RKO (cell line): ENCODE data around the gene IPO13.

ENCODE experiments used
- DNase-seq: peaks from one replicate; pipeline ENCODE4 v3.0.0-alpha.2; 2016; ENCODE audit warnings: low spot score

Gene IPO13

GRCh38 chr1:43949678-43950077 is 2.9 kb downstream of the IPO13 start:
- no peak for DNase-seq

GRCh38 chr1:43951021-43951985 is 4.6 kb downstream of the IPO13 start:
- DNase-seq, result no peak

- no peak for DNase-seq
Measured at GRCh38 chr1:43952731-43953346, 6.1 kb downstream of the IPO13 start.

GRCh38 chr1:43953361-43953760 is 6.6 kb downstream of the IPO13 start:
- no peak for DNase-seq

GRCh38 chr1:43954036-43954435 is 7.3 kb downstream of the IPO13 start:
- DNase-seq, result no peak

- no peak for DNase-seq
Measured at GRCh38 chr1:43956234-43956633, 9.5 kb downstream of the IPO13 start.

GRCh38 chr1:43957407-43958040 is 10.8 kb downstream of the IPO13 start:
- no peak for DNase-seq

- DNase-seq, result no peak
Measured at GRCh38 chr1:43958351-43959255, 11.9 kb downstream of the IPO13 start.

- no peak for DNase-seq
Measured at GRCh38 chr1:43960798-43961197, 14.0 kb downstream of the IPO13 start.

GRCh38 chr1:43961692-43962091 is 14.9 kb downstream of the IPO13 start:
- DNase-seq, result no peak

- DNase-seq, result no peak
Measured at GRCh38 chr1:43962324-43962723, 15.6 kb downstream of the IPO13 start.

- no peak for DNase-seq
Measured at GRCh38 chr1:43963006-43963405, 16.3 kb downstream of the IPO13 start.

GRCh38 chr1:43963890-43964289 is 17.1 kb downstream of the IPO13 start:
- DNase-seq, result no peak

GRCh38 chr1:43965316-43965715 is 18.6 kb downstream of the IPO13 start:
- DNase-seq, result no peak

GRCh38 chr1:43968348-43968948 is 21.7 kb downstream of the IPO13 start:
- DNase-seq, result peak; percentile 63

GRCh38 chr1:43969416-43969745 is 22.6 kb downstream of the IPO13 start:
- DNase-seq, result no peak

GRCh38 chr1:43969746-43970466 is 23.2 kb downstream of the IPO13 start, which contains the start of gene DPH2:
Gene DPH2 (plus strand): TSS chr1:43970010. CDS start chr1:43970176, 166 bp downstream.
- peak; percentile 98 for DNase-seq

- peak; percentile 31 for DNase-seq
Measured at GRCh38 chr1:43970502-43970901, 23.8 kb downstream of the IPO13 start.

- DNase-seq, result no peak
Measured at GRCh38 chr1:43970911-43971310, 24.2 kb downstream of the IPO13 start.

- DNase-seq, result no peak
Measured at GRCh38 chr1:43971336-43971980, 24.7 kb downstream of the IPO13 start.
